Psoas muscle (tissue), 8 donors: ENCODE measurements around the gene OSBPL3. TPM values are rescaled to one million over a fixed set of nuclear protein-coding genes. Genes with fewer than 3 reads are reported as not detected.

Experiments
- ATAC-seq, 4 donors: fragments of 200-7000 bp; cut with Tn5 transposase; one replicate each; pipeline ENCODE4 v1.9.1; 2020; ENCODE audit warnings: moderate library complexity in 3 of 4, mild to moderate bottlenecking in 2 of 4
- DNase-seq, 2 donors: peaks; one replicate each; pipeline ENCODE4 v3.0.0-alpha.2; 2020
- H3K27ac ChIP-seq: fragments of 200-600 bp; one replicate; pipeline ENCODE4 v1.8.0; 2022
- H3K27me3 ChIP-seq, 3 donors: fragments of 200-600 bp in 1 of 3; one replicate each; pipeline versions ENCODE4 v1.6.1 to v1.8.0; 2013 to 2022; ENCODE audit warnings: low read length in 2 of 3, mild to moderate bottlenecking in 2 of 3, moderate library complexity in 1 of 3; ENCODE audit not compliant: insufficient read depth in 3 of 3
- H3K36me3 ChIP-seq, 2 donors: fragments of 200-600 bp in 1 of 2; one replicate each; pipeline versions ENCODE4 v1.6.1 to v1.8.0; 2013 to 2022; ENCODE audit warnings: low read depth in 1 of 2, mild to moderate bottlenecking in 1 of 2, moderate library complexity in 1 of 2; ENCODE audit not compliant: insufficient read depth in 1 of 2
- H3K4me1 ChIP-seq: fragments of 200-600 bp; one replicate; pipeline ENCODE4 v1.8.0; 2022
- H3K4me3 ChIP-seq: fragments of 200-600 bp; one replicate; pipeline ENCODE4 v1.8.0; 2022; ENCODE audit warnings: mild to moderate bottlenecking
- H3K9me3 ChIP-seq: fragments of 200-600 bp; one replicate; pipeline ENCODE4 v1.8.0; 2022
- WGBS, 3 donors: extraction: QIAGEN DNeasy Blood & Tissue Kit; methylation state at CpG; one replicate each; pipeline versions ENCODE4 v1.1.6 to v1.1.7; 2013; 5-methylcytosine and 5-hydroxymethylcytosine counted together
- intact Hi-C, 2 donors: fragments of 100-400 bp; cut with DNase I; formaldehyde crosslinking; loops; one replicate each; pipeline versions ENCODE4 v1.11.0 to v1.14.2; 2022
- polyA plus RNA-seq, 3 donors: library from polyadenylated mRNA; stranded (reverse); fragments of 200-250 nt; gene quantifications; one replicate each; pipeline ENCODE4 v1.2.3, GENCODE V29; 2013
- total RNA-seq, 4 donors: library from RNA; stranded (reverse); fragmentation: NEBNext Ultra II Directional in 2 of 4; extraction: Animal tissue kit (Norgen Biotek cat#: 25700) in 2 of 4; gene quantifications; one replicate each; pipeline versions ENCODE4 v1.2.1 to v1.2.4, GENCODE V29; 2021 to 2023
- TF ChIP-seq, protein P1 (sequence below): fragments of 200-600 bp; IDR thresholded peaks from one replicate; pipeline ENCODE4 v1.8.0; 2022; ENCODE audit warnings: antibody characterized with exemption
- donor health status: healthy with polysubstance abuse.
- donor health status: DM: no; HTN: no; CAD: no; lungs with moderate emphysema.
- donor health status: Bipolar disorder and iron deficiency.
- donor health status: healthy.
- donor health status: DM: yes; HTN: yes; CAD: no.
- donor health status: DM: no; HTN: no; CAD: no.
- donor health status: DM: no; HTN: no; CAD: no.
- donor health status: DM: yes; HTN: yes; CAD: no.

Gene OSBPL3
- total and polyA plus RNA-seq, 7 donors: 1.9 to 8.7 (median 4.2) TPM

GRCh38 chr7:24982917-24983316 lies 2.9 kb upstream of the OSBPL3 start:
- TF ChIP-seq, protein P1, sequence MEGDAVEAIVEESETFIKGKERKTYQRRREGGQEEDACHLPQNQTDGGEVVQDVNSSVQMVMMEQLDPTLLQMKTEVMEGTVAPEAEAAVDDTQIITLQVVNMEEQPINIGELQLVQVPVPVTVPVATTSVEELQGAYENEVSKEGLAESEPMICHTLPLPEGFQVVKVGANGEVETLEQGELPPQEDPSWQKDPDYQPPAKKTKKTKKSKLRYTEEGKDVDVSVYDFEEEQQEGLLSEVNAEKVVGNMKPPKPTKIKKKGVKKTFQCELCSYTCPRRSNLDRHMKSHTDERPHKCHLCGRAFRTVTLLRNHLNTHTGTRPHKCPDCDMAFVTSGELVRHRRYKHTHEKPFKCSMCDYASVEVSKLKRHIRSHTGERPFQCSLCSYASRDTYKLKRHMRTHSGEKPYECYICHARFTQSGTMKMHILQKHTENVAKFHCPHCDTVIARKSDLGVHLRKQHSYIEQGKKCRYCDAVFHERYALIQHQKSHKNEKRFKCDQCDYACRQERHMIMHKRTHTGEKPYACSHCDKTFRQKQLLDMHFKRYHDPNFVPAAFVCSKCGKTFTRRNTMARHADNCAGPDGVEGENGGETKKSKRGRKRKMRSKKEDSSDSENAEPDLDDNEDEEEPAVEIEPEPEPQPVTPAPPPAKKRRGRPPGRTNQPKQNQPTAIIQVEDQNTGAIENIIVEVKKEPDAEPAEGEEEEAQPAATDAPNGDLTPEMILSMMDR: no peak
- intact Hi-C loops: loop anchor here (5.0 to 10.0 kb wide), 3 partner anchors 101 to 161 kb away; no protein-coding TSS in a partner anchor
- H3K9me3 ChIP-seq: no peaks in the 10 kb centered on the region
- H3K27me3 ChIP-seq: no peaks in the 10 kb centered on the region
- DNase-seq (no peak), ATAC-seq (no peak)
- no peaks in the 10 kb centered on the region for H3K4me1 ChIP-seq
- H3K4me3 ChIP-seq: no peak overlapping the region
- H3K27ac ChIP-seq: no peak overlapping the region
- no peaks in the 10 kb centered on the region for H3K36me3 ChIP-seq
- WGBS, 3 donors: 93 to 96% (median 94%) methylated on average over 2 of the region's 2 CpGs

DNA sequence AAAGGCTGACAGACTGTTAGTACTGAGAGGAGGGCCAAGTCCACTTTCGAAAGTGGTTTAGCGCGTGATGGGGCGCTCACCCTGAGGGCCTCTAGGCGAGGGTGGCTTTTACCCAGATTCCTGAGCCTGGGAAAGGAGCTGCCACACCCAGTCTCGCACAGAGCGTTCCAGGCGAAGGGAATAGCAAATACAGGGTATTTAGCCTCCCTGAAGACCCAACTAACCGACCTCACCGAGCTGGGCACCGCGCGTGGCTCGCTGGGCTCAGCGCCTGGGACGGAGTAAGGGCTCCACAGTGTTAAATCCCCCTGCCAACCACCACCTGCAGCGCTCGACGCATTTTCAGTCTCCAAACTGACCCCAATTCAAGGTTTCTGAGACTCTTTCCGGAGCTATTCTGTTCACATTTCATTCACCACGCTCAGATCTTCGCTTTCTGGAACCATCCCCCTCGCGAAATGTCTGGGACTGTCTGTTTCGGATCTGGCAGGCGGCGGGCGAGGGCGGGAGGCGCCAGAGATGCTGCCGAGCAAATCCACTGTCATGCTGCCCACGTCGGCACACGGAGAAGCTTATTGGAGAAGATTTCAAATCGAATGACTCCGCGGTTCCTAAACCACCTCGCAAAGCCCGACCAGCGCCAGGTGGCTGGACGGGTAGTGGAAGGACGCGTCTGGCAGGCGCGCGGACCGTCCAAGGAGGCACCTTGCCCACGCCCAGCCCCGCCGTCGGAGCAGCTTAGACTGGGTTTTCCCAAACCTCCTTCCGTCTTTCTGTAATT lies 1.4 kb upstream of the OSBPL3 start:
- H3K9me3 ChIP-seq: no peaks in the 10 kb centered on the region
- peak overlapping the region; percentile 83 for H3K27ac ChIP-seq

DNA sequence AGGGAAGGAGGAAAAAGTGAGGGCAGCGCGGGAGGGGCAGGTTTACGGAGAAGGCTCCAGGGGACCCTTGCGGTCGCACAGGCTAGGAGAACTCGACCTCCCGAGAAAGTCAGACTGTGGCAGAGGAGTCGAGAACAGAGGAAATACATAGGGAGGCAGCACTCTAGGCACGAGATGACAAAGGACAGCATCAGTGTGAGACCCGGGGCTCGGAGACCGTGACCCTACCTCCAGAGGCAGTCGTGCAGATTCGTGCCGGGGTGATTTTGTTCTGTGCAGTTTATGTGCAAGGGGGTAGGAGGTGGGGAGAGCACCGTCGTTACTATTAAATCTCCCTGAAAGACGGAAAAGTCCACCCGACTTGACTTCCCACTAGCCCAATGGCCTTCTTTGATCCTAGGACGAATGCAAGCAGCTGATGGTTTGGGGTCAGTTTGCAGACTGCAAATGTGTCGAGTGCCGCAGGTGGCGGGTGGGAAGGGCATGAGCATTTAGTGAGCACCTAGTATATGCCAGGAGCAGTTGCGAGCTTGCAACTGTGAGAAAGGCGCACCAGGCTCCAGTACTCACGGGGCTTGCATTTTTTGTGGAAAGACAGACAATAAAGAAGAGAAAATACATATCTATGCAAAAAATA lies 674 bp upstream of the OSBPL3 start:
- Histone ChIP-seq H3K4me1 (no peaks in the 10 kb centered on the region), H3K27me3 (no peaks in the 10 kb centered on the region), H3K27ac (peak overlapping the region; percentile 83), H3K36me3 (no peaks in the 10 kb centered on the region), H3K9me3 (no peaks in the 10 kb centered on the region), H3K4me3 (peak overlapping the region; percentile 76)
- WGBS, 3 donors: 4 to 5% (median 5%) methylated on average over 26 of the region's 26 CpGs
- intact Hi-C loops: loop anchor here (2.0 to 10.0 kb wide), 4 partner anchors 98 to 158 kb away; no protein-coding TSS in a partner anchor
- peak in 1 of 2 donors; percentile 18 for DNase-seq
- peak in 2 of 4 donors; percentile 7 to 13 for ATAC-seq
- TF ChIP-seq, protein P1: no peak

More for the DNA sequence above, 1.4 kb upstream of the OSBPL3 start:
- no peaks in the 10 kb centered on the region for H3K27me3 ChIP-seq
- DNase-seq: peak; percentile 35 to 63
- WGBS, 3 donors: 2% methylated on average over 51 to 52 of the region's 52 CpGs
- peak in 3 of 4 donors; percentile 5 to 14 (median 6) for ATAC-seq
- H3K36me3 ChIP-seq: no peaks in the 10 kb centered on the region
- TF ChIP-seq, protein P1: no peak
- H3K4me1 ChIP-seq: no peaks in the 10 kb centered on the region
- intact Hi-C loops: loop anchor here (2.0 to 10.0 kb wide), 4 partner anchors 99 to 159 kb away; no protein-coding TSS in a partner anchor
- peak overlapping the region; percentile 76 for H3K4me3 ChIP-seq

GRCh38 chr7:24979470-24979862 lies 512 bp downstream of the OSBPL3 start:
- WGBS, 3 donors: 0 to 1% (median 1%) methylated on average over 26 to 42 of the region's 42 CpGs
- ATAC-seq (peak; percentile 60 to 79 (median 75)), DNase-seq (peak; percentile 49 to 73)
- H3K9me3 ChIP-seq: no peaks in the 10 kb centered on the region
- intact Hi-C loops: loop anchor here (5.0 kb wide), 2 partner anchors 72 to 167 kb away; no protein-coding TSS in a partner anchor
- TF ChIP-seq, protein P1: peak; percentile 59
- H3K27ac ChIP-seq: peak overlapping the region; percentile 83
- H3K4me3 ChIP-seq: peak overlapping the region; percentile 76
- H3K4me1 ChIP-seq: no peaks in the 10 kb centered on the region
- no peaks in the 10 kb centered on the region for H3K36me3 ChIP-seq
- H3K27me3 ChIP-seq: no peaks in the 10 kb centered on the region
